ENCODE results near the gene LAMC2.

DNA sequence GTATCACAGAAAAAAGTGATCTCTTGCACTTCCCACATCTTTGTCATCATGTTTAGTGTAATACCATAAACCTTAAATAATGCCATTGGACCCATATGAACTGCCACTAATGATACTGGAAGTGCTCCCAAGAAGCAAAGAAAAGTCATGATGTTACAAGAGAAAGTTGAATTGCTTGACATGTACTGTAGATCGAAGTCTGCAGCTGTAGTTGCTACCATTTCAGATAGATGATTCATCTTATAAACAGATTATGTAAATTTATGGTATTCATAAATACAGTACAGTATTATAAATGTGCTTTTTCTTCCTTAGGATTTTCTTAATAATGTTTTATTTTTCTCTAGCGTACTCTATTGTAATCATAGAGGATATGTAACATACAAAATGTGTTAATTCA is 30.1 kb upstream of the LAMC2 start:
- TF ChIP-seq ZFP30 (CRISPR knock-in tag; IDR thresholded peaks at IDR 0.05): no peak
- TF ChIP-seq, protein P1, sequence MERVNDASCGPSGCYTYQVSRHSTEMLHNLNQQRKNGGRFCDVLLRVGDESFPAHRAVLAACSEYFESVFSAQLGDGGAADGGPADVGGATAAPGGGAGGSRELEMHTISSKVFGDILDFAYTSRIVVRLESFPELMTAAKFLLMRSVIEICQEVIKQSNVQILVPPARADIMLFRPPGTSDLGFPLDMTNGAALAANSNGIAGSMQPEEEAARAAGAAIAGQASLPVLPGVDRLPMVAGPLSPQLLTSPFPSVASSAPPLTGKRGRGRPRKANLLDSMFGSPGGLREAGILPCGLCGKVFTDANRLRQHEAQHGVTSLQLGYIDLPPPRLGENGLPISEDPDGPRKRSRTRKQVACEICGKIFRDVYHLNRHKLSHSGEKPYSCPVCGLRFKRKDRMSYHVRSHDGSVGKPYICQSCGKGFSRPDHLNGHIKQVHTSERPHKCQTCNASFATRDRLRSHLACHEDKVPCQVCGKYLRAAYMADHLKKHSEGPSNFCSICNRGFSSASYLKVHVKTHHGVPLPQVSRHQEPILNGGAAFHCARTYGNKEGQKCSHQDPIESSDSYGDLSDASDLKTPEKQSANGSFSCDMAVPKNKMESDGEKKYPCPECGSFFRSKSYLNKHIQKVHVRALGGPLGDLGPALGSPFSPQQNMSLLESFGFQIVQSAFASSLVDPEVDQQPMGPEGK (CRISPR knock-in tag; IDR thresholded peaks at IDR 0.05; ENCODE audit: borderline replicate concordance): no peak
- TF ChIP-seq TOX (CRISPR knock-in tag; IDR thresholded peaks at IDR 0.05; ENCODE audit: borderline replicate concordance): no peak
- TF ChIP-seq ARNTL (CRISPR knock-in tag; IDR thresholded peaks at IDR 0.05; ENCODE audit: borderline replicate concordance, low read depth): no peak
- no peak for TF ChIP-seq BACH2 (CRISPR knock-in tag; IDR thresholded peaks at IDR 0.05; ENCODE audit: borderline replicate concordance)
- no peak for TF ChIP-seq ZC3H10 (CRISPR knock-in tag; IDR thresholded peaks at IDR 0.05)
- TF ChIP-seq OSR1 (CRISPR knock-in tag; IDR thresholded peaks at IDR 0.05): no peak
- TF ChIP-seq, protein P2, sequence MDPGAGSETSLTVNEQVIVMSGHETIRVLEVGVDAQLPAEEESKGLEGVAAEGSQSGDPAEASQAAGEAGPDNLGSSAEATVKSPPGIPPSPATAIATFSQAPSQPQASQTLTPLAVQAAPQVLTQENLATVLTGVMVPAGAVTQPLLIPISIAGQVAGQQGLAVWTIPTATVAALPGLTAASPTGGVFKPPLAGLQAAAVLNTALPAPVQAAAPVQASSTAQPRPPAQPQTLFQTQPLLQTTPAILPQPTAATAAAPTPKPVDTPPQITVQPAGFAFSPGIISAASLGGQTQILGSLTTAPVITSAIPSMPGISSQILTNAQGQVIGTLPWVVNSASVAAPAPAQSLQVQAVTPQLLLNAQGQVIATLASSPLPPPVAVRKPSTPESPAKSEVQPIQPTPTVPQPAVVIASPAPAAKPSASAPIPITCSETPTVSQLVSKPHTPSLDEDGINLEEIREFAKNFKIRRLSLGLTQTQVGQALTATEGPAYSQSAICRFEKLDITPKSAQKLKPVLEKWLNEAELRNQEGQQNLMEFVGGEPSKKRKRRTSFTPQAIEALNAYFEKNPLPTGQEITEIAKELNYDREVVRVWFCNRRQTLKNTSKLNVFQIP (CRISPR knock-in tag; IDR thresholded peaks at IDR 0.05; ENCODE audit: borderline replicate concordance, low read depth): no peak
- TF ChIP-seq, protein P3, sequence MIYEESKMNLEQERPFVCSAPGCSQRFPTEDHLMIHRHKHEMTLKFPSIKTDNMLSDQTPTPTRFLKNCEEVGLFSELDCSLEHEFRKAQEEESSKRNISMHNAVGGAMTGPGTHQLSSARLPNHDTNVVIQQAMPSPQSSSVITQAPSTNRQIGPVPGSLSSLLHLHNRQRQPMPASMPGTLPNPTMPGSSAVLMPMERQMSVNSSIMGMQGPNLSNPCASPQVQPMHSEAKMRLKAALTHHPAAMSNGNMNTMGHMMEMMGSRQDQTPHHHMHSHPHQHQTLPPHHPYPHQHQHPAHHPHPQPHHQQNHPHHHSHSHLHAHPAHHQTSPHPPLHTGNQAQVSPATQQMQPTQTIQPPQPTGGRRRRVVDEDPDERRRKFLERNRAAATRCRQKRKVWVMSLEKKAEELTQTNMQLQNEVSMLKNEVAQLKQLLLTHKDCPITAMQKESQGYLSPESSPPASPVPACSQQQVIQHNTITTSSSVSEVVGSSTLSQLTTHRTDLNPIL (CRISPR knock-in tag; IDR thresholded peaks at IDR 0.05; ENCODE audit: low read depth): no peak
- TF ChIP-seq, protein P4, sequence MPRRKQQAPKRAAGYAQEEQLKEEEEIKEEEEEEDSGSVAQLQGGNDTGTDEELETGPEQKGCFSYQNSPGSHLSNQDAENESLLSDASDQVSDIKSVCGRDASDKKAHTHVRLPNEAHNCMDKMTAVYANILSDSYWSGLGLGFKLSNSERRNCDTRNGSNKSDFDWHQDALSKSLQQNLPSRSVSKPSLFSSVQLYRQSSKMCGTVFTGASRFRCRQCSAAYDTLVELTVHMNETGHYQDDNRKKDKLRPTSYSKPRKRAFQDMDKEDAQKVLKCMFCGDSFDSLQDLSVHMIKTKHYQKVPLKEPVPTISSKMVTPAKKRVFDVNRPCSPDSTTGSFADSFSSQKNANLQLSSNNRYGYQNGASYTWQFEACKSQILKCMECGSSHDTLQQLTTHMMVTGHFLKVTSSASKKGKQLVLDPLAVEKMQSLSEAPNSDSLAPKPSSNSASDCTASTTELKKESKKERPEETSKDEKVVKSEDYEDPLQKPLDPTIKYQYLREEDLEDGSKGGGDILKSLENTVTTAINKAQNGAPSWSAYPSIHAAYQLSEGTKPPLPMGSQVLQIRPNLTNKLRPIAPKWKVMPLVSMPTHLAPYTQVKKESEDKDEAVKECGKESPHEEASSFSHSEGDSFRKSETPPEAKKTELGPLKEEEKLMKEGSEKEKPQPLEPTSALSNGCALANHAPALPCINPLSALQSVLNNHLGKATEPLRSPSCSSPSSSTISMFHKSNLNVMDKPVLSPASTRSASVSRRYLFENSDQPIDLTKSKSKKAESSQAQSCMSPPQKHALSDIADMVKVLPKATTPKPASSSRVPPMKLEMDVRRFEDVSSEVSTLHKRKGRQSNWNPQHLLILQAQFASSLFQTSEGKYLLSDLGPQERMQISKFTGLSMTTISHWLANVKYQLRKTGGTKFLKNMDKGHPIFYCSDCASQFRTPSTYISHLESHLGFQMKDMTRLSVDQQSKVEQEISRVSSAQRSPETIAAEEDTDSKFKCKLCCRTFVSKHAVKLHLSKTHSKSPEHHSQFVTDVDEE (CRISPR knock-in tag; IDR thresholded peaks at IDR 0.05): no peak
